ENCODE data around the gene TOP3A. TPM values are rescaled to one million over a fixed set of nuclear protein-coding genes. Genes with fewer than 3 reads are reported as not detected.

The TOP3A gene
- total RNA-seq, 4 donors from 2014 or later, result 12.0 to 79.0 (median 32.1) TPM

DNA sequence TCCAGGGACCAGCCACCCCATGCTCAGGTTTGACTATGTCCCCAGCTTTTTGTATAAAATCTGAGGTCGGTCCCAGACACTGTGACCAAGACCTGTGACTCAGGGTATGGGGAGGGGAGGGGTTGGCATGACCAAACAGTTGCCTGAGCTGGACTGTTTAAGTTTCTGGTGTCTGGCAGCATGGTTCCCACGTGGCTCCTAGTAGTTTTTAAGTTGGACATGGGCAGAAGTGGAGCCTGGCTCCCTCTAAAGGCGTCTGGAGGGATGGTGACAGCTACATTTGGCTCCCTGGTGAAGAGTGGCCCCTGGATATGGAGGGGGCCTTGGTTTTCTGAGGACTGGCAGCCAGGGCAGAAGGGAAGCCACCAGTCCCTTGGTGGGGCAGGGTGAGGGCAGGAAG, 8.2 kb upstream of the TOP3A start:
- no peak for DNase-seq
- H3K9me3 ChIP-seq, result no peaks in the 10 kb centered on the region
- intact Hi-C loops (cut with DNase I; ENCODE audit: low total_unique reads) (no loop called here), in situ Hi-C loops (cut with MboI; ENCODE audit: low pct_ligation_motif_present in 1 of 4, low pct_unique_long_range_greater_than_20kb in 1 of 4, low sequenced_read_pairs in 3 of 4) (no loop called here)
- 69 to 100% methylated on average over 1 to 3 of the region's 3 CpGs for WGBS, 2 donors (ENCODE audit: low coverage in 1 of 2)
- TF ChIP-seq, protein P1, sequence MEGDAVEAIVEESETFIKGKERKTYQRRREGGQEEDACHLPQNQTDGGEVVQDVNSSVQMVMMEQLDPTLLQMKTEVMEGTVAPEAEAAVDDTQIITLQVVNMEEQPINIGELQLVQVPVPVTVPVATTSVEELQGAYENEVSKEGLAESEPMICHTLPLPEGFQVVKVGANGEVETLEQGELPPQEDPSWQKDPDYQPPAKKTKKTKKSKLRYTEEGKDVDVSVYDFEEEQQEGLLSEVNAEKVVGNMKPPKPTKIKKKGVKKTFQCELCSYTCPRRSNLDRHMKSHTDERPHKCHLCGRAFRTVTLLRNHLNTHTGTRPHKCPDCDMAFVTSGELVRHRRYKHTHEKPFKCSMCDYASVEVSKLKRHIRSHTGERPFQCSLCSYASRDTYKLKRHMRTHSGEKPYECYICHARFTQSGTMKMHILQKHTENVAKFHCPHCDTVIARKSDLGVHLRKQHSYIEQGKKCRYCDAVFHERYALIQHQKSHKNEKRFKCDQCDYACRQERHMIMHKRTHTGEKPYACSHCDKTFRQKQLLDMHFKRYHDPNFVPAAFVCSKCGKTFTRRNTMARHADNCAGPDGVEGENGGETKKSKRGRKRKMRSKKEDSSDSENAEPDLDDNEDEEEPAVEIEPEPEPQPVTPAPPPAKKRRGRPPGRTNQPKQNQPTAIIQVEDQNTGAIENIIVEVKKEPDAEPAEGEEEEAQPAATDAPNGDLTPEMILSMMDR (IDR thresholded peaks at IDR 0.05), result no peak
- TF ChIP-seq POLR2A (IDR thresholded peaks at IDR 0.05), result no peak
- no peak for TF ChIP-seq EP300 (IDR thresholded peaks at IDR 0.05; ENCODE audit: low read depth)
- TF ChIP-seq POLR2AphosphoS5 (IDR thresholded peaks at IDR 0.05), result no peak
- no peak overlapping the region for H3K27ac ChIP-seq
- H3K36me3 ChIP-seq, result peaks cover 0 to 26% (median 7%) of the 10 kb centered on the region in 4 donors
- no peaks in the 10 kb centered on the region for H3K27me3 ChIP-seq
- no peak overlapping the region for H3K4me3 ChIP-seq
- peaks cover 15 to 32% (median 24%) of the 10 kb centered on the region in 4 donors for H3K4me1 ChIP-seq

DNA sequence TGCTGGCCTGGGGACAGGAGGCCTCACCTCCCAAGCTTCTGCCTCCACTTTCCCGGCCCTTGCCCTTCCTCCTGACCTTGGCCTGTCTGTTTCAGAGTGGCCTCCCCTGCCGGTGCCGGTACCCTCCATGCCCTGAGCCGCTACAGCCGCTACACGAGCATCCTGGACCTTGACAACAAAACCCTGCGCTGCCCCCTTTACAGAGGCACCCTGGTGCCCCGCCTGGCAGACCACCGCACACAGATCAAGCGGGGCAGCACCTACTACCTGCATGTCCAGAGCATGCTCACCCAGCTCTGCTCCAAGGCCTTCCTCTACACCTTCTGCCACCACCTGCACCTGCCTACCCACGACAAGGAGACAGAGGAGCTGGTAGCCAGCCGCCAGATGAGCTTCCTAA, 7.7 kb upstream of the TOP3A start:
- WGBS, 2 donors (ENCODE audit: low coverage in 1 of 2), result 95% methylated on average over 12 of the region's 12 CpGs; no CpG with 5 or more reads in 1 of the 2 donors
- Histone ChIP-seq H3K4me1 (peaks cover 20 to 36% (median 29%) of the 10 kb centered on the region in 4 donors), H3K36me3 (peaks cover 0 to 26% (median 7%) of the 10 kb centered on the region in 4 donors), H3K27ac (no peak overlapping the region), H3K27me3 (no peaks in the 10 kb centered on the region), H3K4me3 (no peak overlapping the region), H3K9me3 (no peaks in the 10 kb centered on the region)
- TF ChIP-seq POLR2AphosphoS5 (IDR thresholded peaks at IDR 0.05), result no peak
- TF ChIP-seq, protein P1 (IDR thresholded peaks at IDR 0.05), result no peak
- TF ChIP-seq EP300 (IDR thresholded peaks at IDR 0.05; ENCODE audit: low read depth), result no peak
- TF ChIP-seq POLR2A (IDR thresholded peaks at IDR 0.05), result no peak
- DNase-seq, result no peak
- in situ Hi-C loops (cut with MboI; ENCODE audit: low pct_ligation_motif_present in 1 of 4, low pct_unique_long_range_greater_than_20kb in 1 of 4, low sequenced_read_pairs in 3 of 4) (no loop called here), intact Hi-C loops (cut with DNase I; ENCODE audit: low total_unique reads) (no loop called here)

DNA sequence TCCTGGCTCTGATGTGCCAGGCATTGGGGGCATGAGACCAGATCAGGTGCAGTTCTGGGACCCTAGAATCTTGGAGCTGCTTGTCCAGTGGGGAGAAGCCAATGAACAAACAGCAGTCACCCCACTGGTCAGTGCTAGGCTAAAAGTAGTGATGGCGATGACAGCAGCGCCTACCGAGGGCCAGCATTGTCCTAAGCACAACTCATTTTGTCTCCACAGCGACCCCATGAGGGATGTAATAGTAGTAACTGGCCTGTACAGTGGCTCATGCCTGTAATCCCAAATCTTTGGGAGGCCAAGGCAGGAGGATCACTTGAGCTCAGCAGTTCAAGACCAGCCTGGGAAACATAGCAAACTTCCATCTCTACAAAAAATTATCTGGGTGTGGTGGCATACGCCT, 6.5 kb upstream of the TOP3A start:
- no peak for DNase-seq
- intact Hi-C loops (cut with DNase I; ENCODE audit: low total_unique reads) (no loop called here), in situ Hi-C loops (cut with MboI; ENCODE audit: low pct_ligation_motif_present in 1 of 4, low pct_unique_long_range_greater_than_20kb in 1 of 4, low sequenced_read_pairs in 3 of 4) (no loop called here)
- H3K36me3 ChIP-seq, result peaks cover 0 to 26% (median 7%) of the 10 kb centered on the region in 4 donors
- no peak for TF ChIP-seq POLR2A (IDR thresholded peaks at IDR 0.05)
- 73% methylated on average over 5 of the region's 5 CpGs; no CpG with 5 or more reads in 1 of the 2 donors for WGBS, 2 donors (ENCODE audit: low coverage in 1 of 2)
- no peak overlapping the region for H3K4me3 ChIP-seq
- H3K4me1 ChIP-seq, result peaks cover 29 to 49% (median 41%) of the 10 kb centered on the region in 4 donors
- no peaks in the 10 kb centered on the region for H3K9me3 ChIP-seq
- no peaks in the 10 kb centered on the region for H3K27me3 ChIP-seq
- H3K27ac ChIP-seq, result no peak overlapping the region

DNA sequence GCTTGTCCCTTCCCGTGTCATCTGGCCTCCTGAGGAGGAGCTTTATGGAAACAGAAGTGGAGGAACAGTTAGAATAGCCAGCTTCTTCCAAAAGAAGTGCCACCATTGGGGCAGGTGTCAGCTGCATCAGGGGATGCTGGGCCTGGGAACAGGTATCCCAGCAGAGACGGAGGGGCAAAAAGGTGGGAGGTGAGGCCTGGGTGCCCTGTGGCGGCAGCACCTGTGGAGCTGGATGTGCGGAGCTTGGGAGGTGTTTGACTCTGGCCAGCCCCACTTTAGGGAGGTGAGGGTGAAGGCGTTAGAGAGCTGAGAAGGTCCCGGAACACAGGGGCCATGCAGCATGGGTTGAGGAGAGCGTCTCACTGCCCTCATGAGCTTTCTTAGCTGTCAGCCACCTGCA, 5.5 kb upstream of the TOP3A start:
- whole genome bisulfite sequencing, 2 donors (ENCODE audit: low coverage in 1 of 2), result 91% methylated on average over 7 of the region's 7 CpGs; no CpG with 5 or more reads in 1 of the 2 donors
- Histone ChIP-seq H3K4me1 (peaks cover 34 to 57% (median 49%) of the 10 kb centered on the region in 4 donors), H3K27ac (no peak overlapping the region), H3K4me3 (no peak overlapping the region), H3K27me3 (no peaks in the 10 kb centered on the region), H3K36me3 (peaks cover 0 to 26% (median 7%) of the 10 kb centered on the region in 4 donors), H3K9me3 (no peaks in the 10 kb centered on the region)
- intact Hi-C loops (cut with DNase I; ENCODE audit: low total_unique reads) (no loop called here), in situ Hi-C loops (cut with MboI; ENCODE audit: low pct_ligation_motif_present in 1 of 4, low pct_unique_long_range_greater_than_20kb in 1 of 4, low sequenced_read_pairs in 3 of 4) (no loop called here)
- no peak for DNase-seq
- TF ChIP-seq POLR2A (IDR thresholded peaks at IDR 0.05), result no peak
- TF ChIP-seq POLR2AphosphoS5 (IDR thresholded peaks at IDR 0.05), result no peak
- no peak for TF ChIP-seq EP300 (IDR thresholded peaks at IDR 0.05; ENCODE audit: low read depth)
- TF ChIP-seq, protein P1 (IDR thresholded peaks at IDR 0.05), result no peak

Measured in transverse colon (tissue), 4 donors.